Smooth muscle cell (in vitro differentiated cells): Measurements from ENCODE around the gene CCT6A. TPM values are rescaled to one million over a fixed set of nuclear protein-coding genes. Genes with fewer than 3 reads are reported as not detected.

ENCODE experiments used
- DNase-seq: peaks from one replicate; lab custom pipeline; 2025; ENCODE audit not compliant: unreplicated experiment; lab: John Stamatoyannopoulos, UW
- H2AFZ ChIP-seq: fragments of 200-600 bp; sonication (generic); 2 replicates; pipeline ENCODE4 v1.6.0; 2016; ENCODE audit warnings: antibody characterized with exemption, low read depth, mild to moderate bottlenecking
- H3F3A ChIP-seq: fragments of 200-600 bp; sonication (generic); 2 replicates; pipeline ENCODE4 v1.6.0; 2017; ENCODE audit warnings: antibody characterized with exemption, low read depth
- H3K27ac ChIP-seq: fragments of 200-600 bp; sonication (generic); 2 replicates; pipeline ENCODE4 v1.5.1; 2016; ENCODE audit warnings: low read depth, mild to moderate bottlenecking
- H3K27me3 ChIP-seq: fragments of 200-600 bp; sonication (generic); 2 replicates; pipeline ENCODE4 v1.6.1; 2016; ENCODE audit warnings: low read depth, mild to moderate bottlenecking
- H3K36me3 ChIP-seq: fragments of 200-600 bp; sonication (generic); 2 replicates; pipeline ENCODE4 v1.5.1; 2016; ENCODE audit warnings: low read depth
- H3K4me1 ChIP-seq: fragments of 200-600 bp; sonication (generic); 2 replicates; pipeline ENCODE4 v1.5.1; 2016; ENCODE audit warnings: low read depth
- H3K4me2 ChIP-seq: fragments of 200-600 bp; sonication (generic); 2 replicates; pipeline ENCODE4 v1.6.0; 2016; ENCODE audit warnings: mild to moderate bottlenecking
- H3K4me3 ChIP-seq: fragments of 200-600 bp; sonication (generic); 2 replicates; pipeline ENCODE4 v1.5.1; 2016; ENCODE audit warnings: mild to moderate bottlenecking
- H3K79me2 ChIP-seq: fragments of 200-600 bp; sonication (generic); 2 replicates; pipeline ENCODE4 v1.6.0; 2016; ENCODE audit warnings: low read depth, mild to moderate bottlenecking
- H3K9ac ChIP-seq: fragments of 200-600 bp; sonication (generic); 2 replicates; pipeline ENCODE4 v1.6.0; 2016; ENCODE audit warnings: low read depth
- H3K9me3 ChIP-seq: fragments of 200-600 bp; sonication (generic); replicated peaks from 2 replicates; pipeline ENCODE4 v1.5.1; 2016; ENCODE audit warnings: low read depth
- H4K20me1 ChIP-seq: fragments of 200-600 bp; sonication (generic); 2 replicates; pipeline ENCODE4 v1.6.0; 2016; ENCODE audit warnings: low read depth
- CTCF ChIP-seq: fragments of 200-600 bp; sonication (generic); IDR thresholded peaks from 2 replicates; pipeline ENCODE4 v1.5.1; 2017; ENCODE audit warnings: borderline replicate concordance, mild to moderate bottlenecking, antibody characterized with exemption; ENCODE audit not compliant: insufficient read depth, poor library complexity, severe bottlenecking
- WGBS: methylation state at CpG from one replicate; pipeline ENCODE4 v1.1.7; 2016; ENCODE audit warnings: low lambda C conversion rate; 5-methylcytosine and 5-hydroxymethylcytosine counted together
- polyA plus RNA-seq: library from polyadenylated mRNA; unstranded; fragments of >200 nt; fragmentation: Nextera tagmentation; extraction: Ambion mirVana; gene quantifications from 2 replicates; pipeline ENCODE4 v1.2.1, GENCODE V29; 2016
- total RNA-seq: library from RNA; depleted of rRNA; stranded (reverse); fragments of >200 nt; gene quantifications from 2 replicates; pipeline ENCODE4 v1.2.3, GENCODE V29; 2014

The CCT6A gene, protein sequence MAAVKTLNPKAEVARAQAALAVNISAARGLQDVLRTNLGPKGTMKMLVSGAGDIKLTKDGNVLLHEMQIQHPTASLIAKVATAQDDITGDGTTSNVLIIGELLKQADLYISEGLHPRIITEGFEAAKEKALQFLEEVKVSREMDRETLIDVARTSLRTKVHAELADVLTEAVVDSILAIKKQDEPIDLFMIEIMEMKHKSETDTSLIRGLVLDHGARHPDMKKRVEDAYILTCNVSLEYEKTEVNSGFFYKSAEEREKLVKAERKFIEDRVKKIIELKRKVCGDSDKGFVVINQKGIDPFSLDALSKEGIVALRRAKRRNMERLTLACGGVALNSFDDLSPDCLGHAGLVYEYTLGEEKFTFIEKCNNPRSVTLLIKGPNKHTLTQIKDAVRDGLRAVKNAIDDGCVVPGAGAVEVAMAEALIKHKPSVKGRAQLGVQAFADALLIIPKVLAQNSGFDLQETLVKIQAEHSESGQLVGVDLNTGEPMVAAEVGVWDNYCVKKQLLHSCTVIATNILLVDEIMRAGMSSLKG
- total RNA-seq (130 and 157 TPM in 2 replicates), polyA plus RNA-seq (97.7 and 117 TPM in 2 replicates)

DNA sequence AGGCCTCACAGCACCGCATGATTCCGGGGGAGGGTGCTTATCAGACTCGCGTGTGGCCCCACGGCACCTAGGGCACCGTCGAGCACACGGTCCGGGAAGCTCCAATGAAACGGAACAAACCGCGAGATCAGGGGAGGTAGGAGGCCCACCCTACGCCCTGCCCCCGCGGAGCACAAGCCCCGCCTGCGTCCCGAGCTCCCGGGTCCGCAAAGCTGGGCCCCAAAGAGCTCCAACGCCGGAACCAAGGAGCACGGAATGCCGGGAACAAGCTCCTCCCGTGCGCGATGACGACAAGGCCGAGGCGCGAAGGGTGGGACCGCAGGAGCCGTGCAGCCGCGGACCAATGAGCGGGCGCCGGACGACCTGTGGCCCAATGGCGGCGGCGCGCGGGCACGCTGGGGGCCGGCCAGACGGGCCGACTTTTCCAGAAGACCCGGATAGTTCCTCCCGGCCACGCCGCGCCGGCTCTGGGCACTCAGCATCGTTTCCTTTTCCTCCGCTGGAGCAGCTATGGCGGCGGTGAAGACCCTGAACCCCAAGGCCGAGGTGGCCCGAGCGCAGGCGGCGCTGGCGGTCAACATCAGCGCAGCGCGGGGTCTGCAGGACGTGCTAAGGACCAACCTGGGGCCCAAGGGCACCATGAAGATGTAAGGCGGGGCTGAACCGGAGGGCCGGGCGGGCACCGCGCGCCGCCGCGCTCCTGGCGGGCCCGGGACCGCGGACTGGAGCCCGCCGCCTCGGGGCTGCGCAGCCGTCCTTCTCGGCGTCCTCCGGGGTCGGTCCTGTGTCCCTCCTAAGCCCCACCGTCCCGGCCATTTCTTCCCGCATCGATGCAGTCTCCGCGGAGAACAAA, at the start of gene CCT6A, which contains the start of gene PSPH:
TSS of gene CCT6A (plus strand) at position 427 of the 853 bp plus-strand sequence. CDS start at position 511, 84 bp downstream.
TSS of gene PSPH (minus strand) at position 106 of the 853 bp plus-strand sequence. CDS start 30,232 bp downstream, outside the sequence.
- H3K4me2 ChIP-seq: peak within 1 kb of the TSS; percentile 99
- H3K27ac ChIP-seq: peak within 1 kb of the TSS; percentile 83
- H3K9me3 ChIP-seq: no peaks in the 10 kb centered on the region
- H3K4me1 ChIP-seq: peaks cover 14% of the 10 kb centered on the region
- peak within 1 kb of the TSS; percentile 89 for H3K9ac ChIP-seq
- peaks cover 6% of the 10 kb centered on the region for H3K36me3 ChIP-seq
- peaks cover 40% of the 10 kb centered on the region for H3K79me2 ChIP-seq
- H3K4me3 ChIP-seq: peak within 1 kb of the TSS; percentile 95
- peak; percentile 86 for DNase-seq
- peak within 1 kb of the TSS; percentile 94 for H2AFZ ChIP-seq
- peaks cover 19% of the 10 kb centered on the region for H3F3A ChIP-seq
- no peak for TF ChIP-seq CTCF
- WGBS: under 1% methylated on average over 74 of the region's 97 CpGs
- no peaks in the 10 kb centered on the region for H3K27me3 ChIP-seq
- H4K20me1 ChIP-seq: no peaks in the 10 kb centered on the region

GRCh38 chr7:56003749-56004148, 47.8 kb upstream of the CCT6A start:
- no peak for DNase-seq
- Histone ChIP-seq H3K36me3 (no peaks in the 10 kb centered on the region), H3K79me2 (no peaks in the 10 kb centered on the region), H3K4me1 (no peaks in the 10 kb centered on the region), H3K9ac (no peak overlapping the region), H3K4me3 (no peak overlapping the region), H4K20me1 (no peaks in the 10 kb centered on the region), H2AFZ (no peak overlapping the region), H3K4me2 (no peak overlapping the region), H3K27me3 (no peaks in the 10 kb centered on the region), H3K9me3 (no peaks in the 10 kb centered on the region), H3K27ac (no peak overlapping the region), H3F3A (no peaks in the 10 kb centered on the region)
- 86% methylated on average over 4 of the region's 4 CpGs for WGBS
- TF ChIP-seq CTCF: no peak

DNA sequence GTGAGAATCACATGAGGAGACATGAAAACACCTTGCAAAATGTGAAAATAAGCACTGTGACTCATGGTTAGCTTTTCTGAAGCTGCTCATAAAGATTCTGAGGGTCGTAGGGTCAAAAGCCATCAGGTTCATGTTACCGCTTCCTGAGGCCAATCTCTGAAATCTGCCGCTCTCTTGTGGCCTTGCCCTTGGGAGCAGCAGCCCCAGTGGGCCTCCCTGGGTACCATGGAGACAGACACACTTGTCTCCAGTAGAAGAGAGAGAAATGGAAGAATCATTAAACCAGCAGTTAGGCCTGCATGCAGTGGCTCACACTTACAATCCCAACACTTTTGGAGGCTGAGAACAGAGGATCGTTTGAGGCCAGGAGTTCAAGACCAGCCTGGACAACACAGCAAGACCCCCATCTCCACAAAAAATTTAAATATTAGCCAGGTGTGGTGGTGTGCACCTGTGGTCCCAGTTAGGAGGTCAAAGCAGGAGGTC, 44.4 kb upstream of the CCT6A start:
- H3K27ac ChIP-seq: no peak overlapping the region
- no peak overlapping the region for H2AFZ ChIP-seq
- H3K27me3 ChIP-seq: no peaks in the 10 kb centered on the region
- H3K79me2 ChIP-seq: no peaks in the 10 kb centered on the region
- H3K9me3 ChIP-seq: no peaks in the 10 kb centered on the region
- TF ChIP-seq CTCF: no peak
- no peaks in the 10 kb centered on the region for H3F3A ChIP-seq
- no peak for DNase-seq
- H3K9ac ChIP-seq: no peak overlapping the region
- H3K36me3 ChIP-seq: no peaks in the 10 kb centered on the region
- H4K20me1 ChIP-seq: no peaks in the 10 kb centered on the region
- H3K4me1 ChIP-seq: no peaks in the 10 kb centered on the region
- H3K4me3 ChIP-seq: no peak overlapping the region
- 69% methylated on average over 4 of the region's 4 CpGs for WGBS
- no peak overlapping the region for H3K4me2 ChIP-seq
